ENCODE results near the gene RABGAP1L.
"Not testable (repeated sequence)": the region's sequence is repeated elsewhere in the genome, so short reads cannot be mapped to it uniquely, and the experiment has no call there.

The RABGAP1L gene

DNA sequence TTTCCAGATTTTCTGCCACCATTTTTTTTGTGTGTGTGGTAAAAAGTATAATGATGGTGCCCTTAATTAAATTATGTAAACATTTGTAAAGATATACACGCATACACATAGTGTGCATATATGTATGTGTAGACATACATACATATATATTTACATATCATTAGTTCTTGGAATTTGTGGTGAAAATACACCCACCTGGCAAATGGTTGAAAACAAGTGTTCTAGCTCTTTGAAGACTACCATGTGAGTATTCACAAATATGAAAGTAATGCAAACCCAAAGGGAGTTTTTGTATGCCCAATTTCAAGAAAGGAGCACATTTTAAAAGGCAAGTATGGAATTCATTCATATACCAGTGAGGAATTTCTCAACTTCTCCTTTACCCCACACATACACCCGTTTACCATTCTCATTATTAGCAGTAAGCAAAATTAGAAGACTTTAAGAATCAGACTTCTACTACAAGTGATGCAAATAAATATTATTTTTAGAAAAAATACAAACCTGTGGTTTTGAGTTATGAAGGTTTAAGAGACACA lies 8.0 kb downstream of the RABGAP1L start:
- Histone ChIP-seq H3K36me3 (ENCODE audit: insufficient read depth, insufficient read length, low read length) (no peaks in the 10 kb centered on the region), H3K9ac (ENCODE audit: insufficient read length, low read depth) (no peak overlapping the region), H3K4me1 (ENCODE audit: insufficient read depth, insufficient read length) (no peaks in the 10 kb centered on the region), H3K9me3 (ENCODE audit: insufficient read depth, low read length) (no peaks in the 10 kb centered on the region), H3K27me3 (ENCODE audit: insufficient read depth, insufficient read length) (no peaks in the 10 kb centered on the region), H3K4me3 (ENCODE audit: insufficient read length, low read depth) (no peak overlapping the region)
- TF ChIP-seq YY1 (IDR thresholded peaks at IDR 0.05; ENCODE audit: insufficient read depth, insufficient read length), result no peak
- no peak for TF ChIP-seq ZNF274 (IDR thresholded peaks at IDR 0.05; ENCODE audit: low read depth, low read length)
- no peak for TF ChIP-seq SUZ12 (IDR thresholded peaks at IDR 0.05; ENCODE audit: extremely low read depth, insufficient read depth, insufficient read length)
- no peak for DNase-seq (ENCODE audit: low read depth, low spot score)

DNA sequence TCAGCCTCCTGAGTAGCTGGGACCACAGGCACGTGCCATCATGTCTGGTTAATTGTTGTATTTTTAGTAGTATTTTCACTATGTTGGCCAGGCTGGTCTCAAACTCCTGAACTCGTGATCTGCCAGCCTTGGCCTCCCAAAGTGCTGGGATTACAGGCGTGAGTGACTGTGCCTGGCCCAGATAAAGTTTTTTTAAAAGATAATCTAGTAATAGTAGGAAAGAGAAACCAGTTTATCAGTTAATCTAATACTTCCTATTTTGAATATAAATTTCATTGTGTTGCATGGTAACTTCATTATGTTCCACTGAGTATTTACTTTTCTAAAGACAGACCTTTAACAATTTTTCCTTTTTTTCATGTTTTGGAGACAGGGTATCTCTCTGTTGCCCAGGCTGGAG lies 10.0 kb downstream of the RABGAP1L start:
- Histone ChIP-seq H3K9me3 (ENCODE audit: insufficient read depth, low read length) (no peaks in the 10 kb centered on the region), H3K4me3 (ENCODE audit: insufficient read length, low read depth) (no peak overlapping the region), H3K4me1 (ENCODE audit: insufficient read depth, insufficient read length) (no peaks in the 10 kb centered on the region), H3K9ac (ENCODE audit: insufficient read length, low read depth) (no peak overlapping the region), H3K27me3 (ENCODE audit: insufficient read depth, insufficient read length) (no peaks in the 10 kb centered on the region), H3K36me3 (ENCODE audit: insufficient read depth, insufficient read length, low read length) (no peaks in the 10 kb centered on the region)
- DNase-seq (ENCODE audit: low read depth, low spot score), result no peak
- TF ChIP-seq SUZ12 (IDR thresholded peaks at IDR 0.05; ENCODE audit: extremely low read depth, insufficient read depth, insufficient read length) (no peak), YY1 (IDR thresholded peaks at IDR 0.05; ENCODE audit: insufficient read depth, insufficient read length) (no peak), ZNF274 (IDR thresholded peaks at IDR 0.05; ENCODE audit: low read depth, low read length) (no peak)

DNA sequence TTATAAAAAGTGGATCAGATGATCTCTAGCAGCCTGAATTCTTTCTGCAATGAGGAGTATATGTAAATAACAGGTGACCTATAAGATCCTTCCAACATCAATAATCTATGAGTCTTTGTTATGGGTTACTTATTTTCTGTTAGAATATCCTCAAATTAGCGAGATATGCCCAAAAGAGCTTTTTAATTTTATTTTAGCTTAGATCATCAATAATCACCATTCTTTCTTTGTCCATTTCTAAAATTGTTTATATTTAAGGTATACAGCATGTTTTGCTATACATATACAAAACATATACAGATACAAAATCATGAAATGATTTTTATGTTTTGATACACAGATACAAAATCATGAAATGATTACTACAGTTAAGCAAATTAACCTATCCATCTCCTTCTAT lies 11.8 kb downstream of the RABGAP1L start:
- no peak for DNase-seq (ENCODE audit: low read depth, low spot score)
- Histone ChIP-seq H3K4me3 (ENCODE audit: insufficient read length, low read depth) (no peak overlapping the region), H3K27me3 (ENCODE audit: insufficient read depth, insufficient read length) (no peaks in the 10 kb centered on the region), H3K9me3 (ENCODE audit: insufficient read depth, low read length) (no peaks in the 10 kb centered on the region), H3K36me3 (ENCODE audit: insufficient read depth, insufficient read length, low read length) (no peaks in the 10 kb centered on the region), H3K9ac (ENCODE audit: insufficient read length, low read depth) (no peak overlapping the region), H3K4me1 (ENCODE audit: insufficient read depth, insufficient read length) (no peaks in the 10 kb centered on the region)
- TF ChIP-seq ZNF274 (IDR thresholded peaks at IDR 0.05; ENCODE audit: low read depth, low read length), result no peak
- no peak for TF ChIP-seq SUZ12 (IDR thresholded peaks at IDR 0.05; ENCODE audit: extremely low read depth, insufficient read depth, insufficient read length)
- TF ChIP-seq YY1 (IDR thresholded peaks at IDR 0.05; ENCODE audit: insufficient read depth, insufficient read length), result no peak

DNA sequence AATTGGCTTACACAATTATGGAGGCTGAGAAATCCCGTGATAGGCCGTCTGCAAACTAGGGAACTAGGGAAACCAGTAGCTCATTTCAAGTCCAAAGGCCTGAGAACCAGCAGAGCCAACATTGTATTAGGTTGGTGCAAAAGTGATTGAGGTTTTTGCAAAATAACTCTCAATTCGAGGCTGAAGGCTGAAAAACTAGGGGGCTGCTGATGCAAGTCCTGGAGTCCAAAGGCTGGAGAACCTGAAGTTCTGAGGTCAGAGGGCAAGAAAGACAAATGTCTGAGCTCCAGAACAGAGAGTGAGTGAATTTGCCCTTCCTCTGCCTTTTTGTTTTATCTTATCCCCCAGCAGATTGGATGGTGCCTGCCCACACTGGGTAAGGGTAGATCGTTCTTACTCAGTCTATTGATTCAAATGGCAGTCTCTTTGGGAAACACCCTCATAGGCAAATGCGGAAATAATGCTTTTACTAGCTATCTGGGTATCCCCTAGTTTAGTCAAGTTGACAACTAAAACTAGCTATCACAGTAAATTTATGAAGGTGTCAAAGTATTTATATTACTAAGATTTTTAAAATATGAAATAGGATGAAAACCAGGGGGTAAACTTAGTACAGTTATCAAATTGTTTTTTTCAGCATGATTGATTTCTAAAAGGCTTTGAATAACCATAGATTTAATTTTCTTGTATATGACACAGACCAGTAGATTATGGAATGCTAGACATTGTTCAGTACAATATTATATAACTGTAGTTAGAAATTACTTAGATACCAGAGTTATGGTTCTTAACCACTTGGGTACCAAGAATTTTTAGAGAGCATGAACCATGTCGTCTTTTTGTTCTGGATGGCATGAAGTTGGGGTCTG lies 15.4 kb downstream of the RABGAP1L start:
- Histone ChIP-seq H3K9ac (ENCODE audit: insufficient read length, low read depth) (no peak overlapping the region), H3K36me3 (ENCODE audit: insufficient read depth, insufficient read length, low read length) (no peaks in the 10 kb centered on the region), H3K4me3 (ENCODE audit: insufficient read length, low read depth) (no peak overlapping the region), H3K4me1 (ENCODE audit: insufficient read depth, insufficient read length) (no peaks in the 10 kb centered on the region), H3K27me3 (ENCODE audit: insufficient read depth, insufficient read length) (no peaks in the 10 kb centered on the region), H3K9me3 (ENCODE audit: insufficient read depth, low read length) (no peaks in the 10 kb centered on the region)
- DNase-seq (ENCODE audit: low read depth, low spot score), result no peak
- TF ChIP-seq ZNF274 (IDR thresholded peaks at IDR 0.05; ENCODE audit: low read depth, low read length) (no peak), YY1 (IDR thresholded peaks at IDR 0.05; ENCODE audit: insufficient read depth, insufficient read length) (no peak), SUZ12 (IDR thresholded peaks at IDR 0.05; ENCODE audit: extremely low read depth, insufficient read depth, insufficient read length) (no peak)

DNA sequence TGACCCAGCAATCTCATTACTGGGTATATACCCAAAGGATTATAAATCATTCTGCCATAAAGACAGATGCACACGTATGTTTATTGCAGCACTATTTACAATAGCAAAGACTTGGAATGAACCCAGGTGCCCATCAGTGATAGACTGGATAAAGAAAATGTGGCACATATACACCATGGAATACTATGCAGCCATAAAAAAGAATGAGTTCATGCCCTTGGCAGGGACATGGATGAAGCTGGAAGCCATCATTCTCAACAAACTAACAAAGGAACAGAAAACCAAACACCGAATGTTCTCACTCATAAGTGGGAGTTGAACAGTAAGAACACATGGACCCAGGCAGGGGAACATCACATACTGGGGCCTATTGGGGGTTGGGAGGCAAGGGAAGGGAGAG lies 19.1 kb downstream of the RABGAP1L start:
- H3K4me1 ChIP-seq (ENCODE audit: insufficient read depth, insufficient read length); H3K9ac ChIP-seq (ENCODE audit: insufficient read length, low read depth); H3K27me3 ChIP-seq (ENCODE audit: insufficient read depth, insufficient read length); DNase-seq (ENCODE audit: low read depth, low spot score); H3K4me3 ChIP-seq (ENCODE audit: insufficient read length, low read depth); H3K36me3 ChIP-seq (ENCODE audit: insufficient read depth, insufficient read length, low read length); H3K9me3 ChIP-seq (ENCODE audit: insufficient read depth, low read length): not testable (repeated sequence)

DNA sequence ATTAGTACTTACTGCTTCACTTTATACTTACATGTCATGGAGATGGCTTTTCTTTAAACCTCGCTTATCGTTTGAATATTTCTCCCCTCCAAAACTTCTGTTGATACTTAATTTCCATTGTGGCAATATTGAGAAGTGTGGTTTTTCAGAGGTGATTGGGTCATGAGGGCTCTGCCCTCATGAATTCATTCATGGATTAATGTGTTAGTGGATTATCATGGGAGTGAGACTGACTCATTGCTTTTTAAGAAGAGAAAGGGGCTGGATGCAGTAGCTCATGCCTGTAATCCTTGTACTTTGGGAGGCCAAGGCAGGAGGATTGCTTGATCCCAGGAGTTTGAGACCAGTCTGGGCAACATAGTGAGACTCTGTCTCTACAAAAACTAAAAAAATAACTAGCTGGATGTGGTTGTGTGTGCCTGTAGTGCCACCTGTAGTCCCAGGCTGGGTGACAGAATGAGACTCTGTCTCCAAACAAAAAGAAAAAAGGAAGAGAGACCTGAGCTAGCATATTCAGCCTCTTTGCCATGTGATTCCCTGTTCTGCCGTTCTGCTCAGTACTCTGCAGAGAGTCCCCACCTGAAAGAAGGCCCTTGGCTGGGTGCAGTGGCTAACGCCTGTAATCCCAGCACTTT lies 30.2 kb downstream of the RABGAP1L start:
- no peak for DNase-seq (ENCODE audit: low read depth, low spot score)
- H3K27me3 ChIP-seq (ENCODE audit: insufficient read depth, insufficient read length), result no peaks in the 10 kb centered on the region
- no peaks in the 10 kb centered on the region for H3K4me1 ChIP-seq (ENCODE audit: insufficient read depth, insufficient read length)
- no peak overlapping the region for H3K4me3 ChIP-seq (ENCODE audit: insufficient read length, low read depth)
- H3K36me3 ChIP-seq (ENCODE audit: insufficient read depth, insufficient read length, low read length), result no peaks in the 10 kb centered on the region
- H3K9ac ChIP-seq (ENCODE audit: insufficient read length, low read depth), result no peak overlapping the region
- peaks cover 10% of the 10 kb centered on the region for H3K9me3 ChIP-seq (ENCODE audit: insufficient read depth, low read length)
- TF ChIP-seq YY1 (IDR thresholded peaks at IDR 0.05; ENCODE audit: insufficient read depth, insufficient read length) (no peak), ZNF274 (IDR thresholded peaks at IDR 0.05; ENCODE audit: low read depth, low read length) (no peak), SUZ12 (IDR thresholded peaks at IDR 0.05; ENCODE audit: extremely low read depth, insufficient read depth, insufficient read length) (no peak)

DNA sequence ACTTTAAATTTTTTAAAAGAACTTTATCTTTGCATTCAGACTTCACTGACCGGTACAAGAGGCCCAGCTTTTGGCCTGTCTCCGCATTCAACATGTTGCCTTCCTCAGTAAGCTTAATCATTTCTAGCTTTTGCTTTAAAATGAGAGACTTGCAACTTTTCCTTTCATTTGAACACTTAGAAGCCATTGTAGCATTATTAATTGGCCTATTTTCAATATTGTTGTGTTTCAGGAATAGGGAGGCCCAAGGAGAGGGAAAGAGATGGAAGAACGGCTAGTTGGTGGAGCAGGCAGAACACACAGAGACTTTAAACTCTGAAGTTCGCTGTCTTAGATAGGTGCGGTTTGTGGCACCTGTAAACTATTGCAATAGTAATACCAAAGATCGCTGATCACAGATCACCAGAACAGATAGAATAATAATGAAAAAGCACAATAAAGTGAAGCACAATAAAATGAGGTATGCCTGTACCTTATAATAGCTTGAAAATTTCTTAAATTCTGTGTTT lies 31.4 kb downstream of the RABGAP1L start:
- Histone ChIP-seq H3K36me3 (ENCODE audit: insufficient read depth, insufficient read length, low read length) (no peaks in the 10 kb centered on the region), H3K4me1 (ENCODE audit: insufficient read depth, insufficient read length) (no peaks in the 10 kb centered on the region), H3K9me3 (ENCODE audit: insufficient read depth, low read length) (peaks cover 10% of the 10 kb centered on the region), H3K4me3 (ENCODE audit: insufficient read length, low read depth) (no peak overlapping the region), H3K27me3 (ENCODE audit: insufficient read depth, insufficient read length) (no peaks in the 10 kb centered on the region), H3K9ac (ENCODE audit: insufficient read length, low read depth) (no peak overlapping the region)
- no peak for DNase-seq (ENCODE audit: low read depth, low spot score)
- TF ChIP-seq SUZ12 (IDR thresholded peaks at IDR 0.05; ENCODE audit: extremely low read depth, insufficient read depth, insufficient read length) (no peak), YY1 (IDR thresholded peaks at IDR 0.05; ENCODE audit: insufficient read depth, insufficient read length) (no peak), ZNF274 (IDR thresholded peaks at IDR 0.05; ENCODE audit: low read depth, low read length) (no peak)

Data from NT2/D1 (cell line).